Measurements from ENCODE around the gene CTXND1. TPM values are rescaled to one million over a fixed set of nuclear protein-coding genes. Genes with fewer than 3 reads are reported as not detected.

Gene CTXND1
- total and polyA plus RNA-seq, 2 of the 13 experiments (the other 11 are each of a cell fraction or from before 2014, with no cell fraction given), result 1.2 to 2.1 TPM

DNA sequence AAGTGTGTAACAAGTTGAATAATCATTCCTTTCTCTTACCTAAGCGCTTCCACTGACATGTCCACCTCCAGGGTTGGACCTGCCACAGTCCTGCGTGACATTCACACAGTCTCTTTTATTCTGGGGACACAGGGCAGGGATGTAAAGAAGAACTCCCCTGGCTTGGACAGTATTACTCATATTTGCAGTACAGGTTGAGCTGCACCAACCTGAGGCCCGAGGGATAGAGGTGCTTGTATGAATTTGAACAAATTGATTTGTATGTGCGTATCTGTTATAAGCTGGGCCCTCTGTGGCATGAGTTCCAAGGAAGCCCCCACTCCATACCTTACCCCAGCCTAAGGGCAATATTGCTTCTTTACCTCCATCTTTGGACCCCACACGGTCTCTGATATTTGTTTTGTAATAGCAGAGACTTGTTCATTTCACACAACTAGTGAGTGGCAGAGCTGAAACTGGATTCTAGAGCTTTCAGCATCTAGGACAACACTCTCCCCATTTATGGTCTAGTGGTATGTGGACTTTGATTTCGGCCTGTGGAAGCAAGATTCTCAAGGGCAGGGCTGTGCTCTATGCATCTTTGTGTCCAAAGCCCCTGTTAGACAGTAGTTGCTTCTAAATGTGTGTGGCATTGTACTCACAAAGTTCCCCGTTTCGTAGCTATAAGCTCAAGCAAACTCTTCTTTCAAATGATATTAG, 60.0 kb downstream of the CTXND1 start (continued):
- TF ChIP-seq TGIF2 (CRISPR knock-in tag; IDR thresholded peaks at IDR 0.05) (no peak), ZBTB7A (CRISPR knock-in tag; IDR thresholded peaks at IDR 0.05) (0 out of 2 replicates have a peak, but pooled peaks have one; percentile 22), IRF2 (CRISPR knock-in tag; IDR thresholded peaks at IDR 0.05) (0 out of 2 replicates have a peak, but pooled peaks have one; percentile 22), RXRB (CRISPR knock-in tag; IDR thresholded peaks at IDR 0.05; ENCODE audit: borderline replicate concordance) (0 out of 2 replicates have a peak, but pooled peaks have one; percentile 22), ZNF282 (IDR thresholded peaks at IDR 0.05; ENCODE audit: partially characterized antibody) (no peak), NCOR1 (IDR thresholded peaks at IDR 0.05; ENCODE audit: borderline replicate concordance, low read length) (peak; percentile 53; the same call in 1 of the 2 replicates), ISL2 (CRISPR knock-in tag; IDR thresholded peaks at IDR 0.05) (0 out of 2 replicates have a peak, but pooled peaks have one; percentile 14), SRF (IDR thresholded peaks at IDR 0.05; ENCODE audit: low read depth, low read length) (peak; percentile 93), HDAC2 (CRISPR knock-in tag; IDR thresholded peaks at IDR 0.05) (peak; percentile 31; the same call in 1 of the 2 replicates), ZNF354B (CRISPR knock-in tag; IDR thresholded peaks at IDR 0.05) (no peak), SOX13 (IDR thresholded peaks at IDR 0.05) (no peak), SOX13 (CRISPR knock-in tag; conservative IDR thresholded peaks at IDR 0.05 in 1 of 2, IDR thresholded peaks at IDR 0.05 in 1 of 2) (peak in 1 of 2 experiments; percentile 48; a peak in 2 of 4 replicates), BCL6 (CRISPR knock-in tag; IDR thresholded peaks at IDR 0.05) (0 out of 2 replicates have a peak, but pooled peaks have one; percentile 32), ZBTB7B (CRISPR knock-in tag; IDR thresholded peaks at IDR 0.05) (peak; percentile 32; the same call in 1 of the 2 replicates), CAMTA2 (CRISPR knock-in tag; IDR thresholded peaks at IDR 0.05; ENCODE audit: borderline replicate concordance) (no peak)
- TF ChIP-seq, protein P1, sequence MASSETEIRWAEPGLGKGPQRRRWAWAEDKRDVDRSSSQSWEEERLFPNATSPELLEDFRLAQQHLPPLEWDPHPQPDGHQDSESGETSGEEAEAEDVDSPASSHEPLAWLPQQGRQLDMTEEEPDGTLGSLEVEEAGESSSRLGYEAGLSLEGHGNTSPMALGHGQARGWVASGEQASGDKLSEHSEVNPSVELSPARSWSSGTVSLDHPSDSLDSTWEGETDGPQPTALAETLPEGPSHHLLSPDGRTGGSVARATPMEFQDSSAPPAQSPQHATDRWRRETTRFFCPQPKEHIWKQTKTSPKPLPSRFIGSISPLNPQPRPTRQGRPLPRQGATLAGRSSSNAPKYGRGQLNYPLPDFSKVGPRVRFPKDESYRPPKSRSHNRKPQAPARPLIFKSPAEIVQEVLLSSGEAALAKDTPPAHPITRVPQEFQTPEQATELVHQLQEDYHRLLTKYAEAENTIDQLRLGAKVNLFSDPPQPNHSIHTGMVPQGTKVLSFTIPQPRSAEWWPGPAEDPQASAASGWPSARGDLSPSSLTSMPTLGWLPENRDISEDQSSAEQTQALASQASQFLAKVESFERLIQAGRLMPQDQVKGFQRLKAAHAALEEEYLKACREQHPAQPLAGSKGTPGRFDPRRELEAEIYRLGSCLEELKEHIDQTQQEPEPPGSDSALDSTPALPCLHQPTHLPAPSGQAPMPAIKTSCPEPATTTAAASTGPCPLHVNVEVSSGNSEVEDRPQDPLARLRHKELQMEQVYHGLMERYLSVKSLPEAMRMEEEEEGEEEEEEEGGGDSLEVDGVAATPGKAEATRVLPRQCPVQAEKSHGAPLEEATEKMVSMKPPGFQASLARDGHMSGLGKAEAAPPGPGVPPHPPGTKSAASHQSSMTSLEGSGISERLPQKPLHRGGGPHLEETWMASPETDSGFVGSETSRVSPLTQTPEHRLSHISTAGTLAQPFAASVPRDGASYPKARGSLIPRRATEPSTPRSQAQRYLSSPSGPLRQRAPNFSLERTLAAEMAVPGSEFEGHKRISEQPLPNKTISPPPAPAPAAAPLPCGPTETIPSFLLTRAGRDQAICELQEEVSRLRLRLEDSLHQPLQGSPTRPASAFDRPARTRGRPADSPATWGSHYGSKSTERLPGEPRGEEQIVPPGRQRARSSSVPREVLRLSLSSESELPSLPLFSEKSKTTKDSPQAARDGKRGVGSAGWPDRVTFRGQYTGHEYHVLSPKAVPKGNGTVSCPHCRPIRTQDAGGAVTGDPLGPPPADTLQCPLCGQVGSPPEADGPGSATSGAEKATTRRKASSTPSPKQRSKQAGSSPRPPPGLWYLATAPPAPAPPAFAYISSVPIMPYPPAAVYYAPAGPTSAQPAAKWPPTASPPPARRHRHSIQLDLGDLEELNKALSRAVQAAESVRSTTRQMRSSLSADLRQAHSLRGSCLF (CRISPR knock-in tag; IDR thresholded peaks at IDR 0.05; ENCODE audit: borderline replicate concordance), result no peak
- TF ChIP-seq, protein P2, sequence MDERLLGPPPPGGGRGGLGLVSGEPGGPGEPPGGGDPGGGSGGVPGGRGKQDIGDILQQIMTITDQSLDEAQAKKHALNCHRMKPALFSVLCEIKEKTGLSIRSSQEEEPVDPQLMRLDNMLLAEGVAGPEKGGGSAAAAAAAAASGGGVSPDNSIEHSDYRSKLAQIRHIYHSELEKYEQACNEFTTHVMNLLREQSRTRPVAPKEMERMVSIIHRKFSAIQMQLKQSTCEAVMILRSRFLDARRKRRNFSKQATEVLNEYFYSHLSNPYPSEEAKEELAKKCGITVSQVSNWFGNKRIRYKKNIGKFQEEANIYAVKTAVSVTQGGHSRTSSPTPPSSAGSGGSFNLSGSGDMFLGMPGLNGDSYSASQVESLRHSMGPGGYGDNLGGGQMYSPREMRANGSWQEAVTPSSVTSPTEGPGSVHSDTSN (CRISPR knock-in tag; IDR thresholded peaks at IDR 0.05), result no peak
- TF ChIP-seq, protein P3, sequence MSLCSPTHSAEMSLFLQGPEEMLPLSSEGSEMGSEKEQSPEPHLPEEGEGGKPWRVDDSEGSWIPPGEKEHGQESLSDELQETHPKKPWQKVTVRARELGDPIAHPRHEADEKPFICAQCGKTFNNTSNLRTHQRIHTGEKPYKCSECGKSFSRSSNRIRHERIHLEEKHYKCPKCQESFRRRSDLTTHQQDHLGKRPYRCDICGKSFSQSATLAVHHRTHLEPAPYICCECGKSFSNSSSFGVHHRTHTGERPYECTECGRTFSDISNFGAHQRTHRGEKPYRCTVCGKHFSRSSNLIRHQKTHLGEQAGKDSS (CRISPR knock-in tag; IDR thresholded peaks at IDR 0.05; ENCODE audit: borderline replicate concordance, low read depth), result no peak
- TF ChIP-seq, protein P4, sequence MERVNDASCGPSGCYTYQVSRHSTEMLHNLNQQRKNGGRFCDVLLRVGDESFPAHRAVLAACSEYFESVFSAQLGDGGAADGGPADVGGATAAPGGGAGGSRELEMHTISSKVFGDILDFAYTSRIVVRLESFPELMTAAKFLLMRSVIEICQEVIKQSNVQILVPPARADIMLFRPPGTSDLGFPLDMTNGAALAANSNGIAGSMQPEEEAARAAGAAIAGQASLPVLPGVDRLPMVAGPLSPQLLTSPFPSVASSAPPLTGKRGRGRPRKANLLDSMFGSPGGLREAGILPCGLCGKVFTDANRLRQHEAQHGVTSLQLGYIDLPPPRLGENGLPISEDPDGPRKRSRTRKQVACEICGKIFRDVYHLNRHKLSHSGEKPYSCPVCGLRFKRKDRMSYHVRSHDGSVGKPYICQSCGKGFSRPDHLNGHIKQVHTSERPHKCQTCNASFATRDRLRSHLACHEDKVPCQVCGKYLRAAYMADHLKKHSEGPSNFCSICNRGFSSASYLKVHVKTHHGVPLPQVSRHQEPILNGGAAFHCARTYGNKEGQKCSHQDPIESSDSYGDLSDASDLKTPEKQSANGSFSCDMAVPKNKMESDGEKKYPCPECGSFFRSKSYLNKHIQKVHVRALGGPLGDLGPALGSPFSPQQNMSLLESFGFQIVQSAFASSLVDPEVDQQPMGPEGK (CRISPR knock-in tag; IDR thresholded peaks at IDR 0.05), result 0 out of 2 replicates have a peak, but pooled peaks have one; percentile 18

Measured in HepG2 (cell line).